COLO668 (cell line): ENCODE results near the gene TAF3.

Experiments used
- DNase-seq: peaks from one replicate; lab custom pipeline; 2025; ENCODE audit not compliant: unreplicated experiment; lab: John Stamatoyannopoulos, UW

TAF3 gene

DNA sequence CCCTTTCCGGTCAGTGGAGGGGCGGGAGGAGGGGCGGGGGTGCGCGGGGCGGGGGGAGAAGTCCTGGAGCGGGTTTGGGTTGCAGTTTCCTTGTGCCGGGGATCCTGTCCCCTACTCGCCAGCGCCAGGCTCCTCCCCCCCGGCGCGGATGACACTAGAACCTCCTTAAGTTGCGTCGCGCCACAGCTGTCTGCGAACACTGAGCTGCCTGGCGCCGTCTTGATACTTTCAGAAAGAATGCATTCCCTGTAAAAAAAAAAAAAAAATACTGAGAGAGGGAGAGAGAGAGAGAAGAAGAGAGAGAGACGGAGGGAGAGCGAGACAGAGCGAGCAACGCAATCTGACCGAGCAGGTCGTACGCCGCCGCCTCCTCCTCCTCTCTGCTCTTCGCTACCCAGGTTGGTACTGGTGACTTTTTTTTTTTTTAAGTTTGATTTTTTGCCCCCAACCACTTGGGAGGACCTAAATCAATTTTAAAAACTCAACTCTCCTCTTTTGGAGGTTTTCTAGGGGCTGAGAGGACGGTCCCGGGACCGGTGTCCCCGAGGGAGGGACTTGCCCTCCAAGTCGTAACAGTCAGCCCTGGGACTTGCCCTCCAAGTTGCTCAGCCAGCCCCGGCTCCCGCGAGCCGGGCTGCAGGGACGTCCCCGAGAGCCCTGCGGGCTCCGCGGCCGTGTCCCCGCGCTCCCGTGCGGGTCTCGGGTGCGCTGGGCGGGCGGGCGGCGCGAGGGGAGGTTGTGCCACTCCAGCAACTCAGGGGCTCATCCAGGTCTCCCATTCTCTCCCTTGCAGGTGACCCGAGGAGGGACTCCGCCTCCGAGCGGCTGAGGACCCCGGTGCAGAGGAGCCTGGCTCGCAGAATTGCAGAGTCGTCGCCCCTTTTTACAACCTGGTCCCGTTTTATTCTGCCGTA is 236.4 kb downstream of the TAF3 start, which contains the start of gene GATA3:
TSS of gene GATA3 (plus strand) at position 195 of the 914 bp plus-strand sequence. CDS start 968 bp downstream, outside the sequence.
- DNase-seq = peak; percentile 9

DNA sequence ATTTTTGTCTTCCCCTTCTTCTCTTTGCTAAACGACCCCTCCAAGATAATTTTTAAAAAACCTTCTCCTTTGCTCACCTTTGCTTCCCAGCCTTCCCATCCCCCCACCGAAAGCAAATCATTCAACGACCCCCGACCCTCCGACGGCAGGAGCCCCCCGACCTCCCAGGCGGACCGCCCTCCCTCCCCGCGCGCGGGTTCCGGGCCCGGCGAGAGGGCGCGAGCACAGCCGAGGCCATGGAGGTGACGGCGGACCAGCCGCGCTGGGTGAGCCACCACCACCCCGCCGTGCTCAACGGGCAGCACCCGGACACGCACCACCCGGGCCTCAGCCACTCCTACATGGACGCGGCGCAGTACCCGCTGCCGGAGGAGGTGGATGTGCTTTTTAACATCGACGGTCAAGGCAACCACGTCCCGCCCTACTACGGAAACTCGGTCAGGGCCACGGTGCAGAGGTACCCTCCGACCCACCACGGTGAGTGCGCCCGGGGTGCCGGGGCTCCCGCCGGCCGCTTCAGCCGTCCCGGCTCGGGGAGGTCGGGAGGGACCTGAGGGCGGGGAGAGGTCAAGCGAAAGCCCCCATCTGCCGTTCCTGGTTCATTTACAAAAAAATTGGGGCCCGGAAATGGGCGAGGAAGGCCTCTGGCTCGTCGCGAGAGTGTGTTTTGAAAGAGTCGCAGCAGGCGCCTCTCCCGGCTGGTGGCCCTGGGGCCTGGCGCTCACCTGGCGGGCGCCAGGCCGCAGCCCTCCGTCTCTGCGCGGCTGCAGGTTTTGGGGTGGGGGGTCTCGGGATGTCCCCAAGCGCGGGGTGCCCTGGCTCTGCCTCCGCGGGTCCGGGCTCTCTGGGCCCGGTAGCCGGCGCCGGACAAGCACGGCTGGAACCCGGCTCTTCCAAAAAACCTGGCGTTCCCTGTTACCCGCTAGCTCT is 237.4 kb downstream of the TAF3 start:
- peak; percentile 4 for DNase-seq

DNA sequence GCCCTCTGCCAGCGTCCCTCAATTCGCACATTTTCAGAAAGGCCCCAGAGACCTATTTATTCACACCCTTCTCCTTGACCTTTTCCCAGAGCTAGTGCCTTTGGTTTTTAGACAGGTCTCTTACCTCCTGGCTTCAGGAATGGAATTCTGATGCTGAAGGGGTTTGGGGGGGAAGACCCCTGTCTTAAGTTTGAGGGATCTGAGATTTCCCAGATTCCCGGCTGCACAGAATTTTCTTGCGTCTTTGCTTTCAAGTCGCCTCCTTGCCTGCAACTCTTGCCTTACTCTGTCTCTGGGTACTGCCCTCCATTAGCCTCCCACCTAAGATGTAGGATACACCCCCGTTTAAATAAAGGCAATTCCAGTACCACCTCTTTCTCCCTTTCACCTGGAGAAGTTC is 238.1 kb downstream of the TAF3 start:
- DNase-seq = no peak

DNA sequence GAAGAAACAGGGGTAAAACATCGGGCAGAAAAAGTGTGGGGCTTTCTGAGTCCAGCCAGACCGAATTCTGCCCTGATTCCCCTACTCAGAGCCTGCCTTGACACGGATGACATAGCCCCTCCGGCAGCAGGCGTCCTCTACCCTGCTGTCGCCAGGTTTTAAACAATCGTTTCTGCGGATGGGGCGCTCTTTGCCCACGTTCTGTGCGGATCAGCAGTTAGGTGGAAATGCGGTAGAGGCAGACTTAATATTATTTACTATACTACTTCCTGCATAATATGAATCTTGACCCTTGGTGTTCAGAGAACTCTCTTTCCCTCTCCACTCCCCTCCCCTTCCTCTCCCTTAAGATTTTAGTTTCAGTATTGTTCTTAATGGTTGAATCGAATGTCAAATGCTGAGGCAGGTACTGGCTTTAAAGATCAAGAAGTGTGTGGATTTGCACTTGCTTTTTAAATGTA is 238.6 kb downstream of the TAF3 start:
- DNase-seq = no peak

DNA sequence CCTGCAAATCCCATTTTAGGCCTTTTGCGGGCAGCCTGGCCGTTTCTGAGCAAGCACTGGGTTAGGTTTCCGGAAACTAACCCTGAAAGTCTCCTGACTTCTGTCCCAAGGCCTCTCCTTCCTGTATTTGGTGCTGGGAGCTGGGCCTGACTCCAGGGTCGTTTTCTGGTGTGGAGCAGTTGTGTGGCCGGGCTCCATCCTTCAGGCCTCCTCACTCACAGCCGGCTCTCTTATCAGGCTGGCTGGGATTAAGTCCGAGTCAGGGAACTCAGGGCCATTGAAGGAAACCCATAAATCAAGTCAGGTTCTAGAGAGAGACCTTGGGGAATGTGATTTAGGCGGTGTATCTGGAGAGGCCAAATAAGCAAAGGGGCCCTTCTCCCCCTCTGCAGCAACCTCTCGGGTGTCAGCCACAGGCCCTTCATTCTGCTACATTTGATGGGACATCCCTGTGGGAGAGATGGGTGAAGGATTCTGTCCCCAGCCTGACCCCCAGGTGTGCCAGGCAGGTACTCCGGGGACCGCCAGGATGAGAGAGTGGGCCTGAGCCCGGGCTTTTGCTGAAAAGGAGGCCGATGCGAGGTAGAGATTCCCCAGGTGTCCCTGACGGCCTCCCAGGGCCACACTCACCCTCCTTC is 239.4 kb downstream of the TAF3 start:
- no peak for DNase-seq

- no peak for DNase-seq
These were observed 240.2 kb downstream of the TAF3 start for GRCh38 chr10:8058274-8059111.

DNA sequence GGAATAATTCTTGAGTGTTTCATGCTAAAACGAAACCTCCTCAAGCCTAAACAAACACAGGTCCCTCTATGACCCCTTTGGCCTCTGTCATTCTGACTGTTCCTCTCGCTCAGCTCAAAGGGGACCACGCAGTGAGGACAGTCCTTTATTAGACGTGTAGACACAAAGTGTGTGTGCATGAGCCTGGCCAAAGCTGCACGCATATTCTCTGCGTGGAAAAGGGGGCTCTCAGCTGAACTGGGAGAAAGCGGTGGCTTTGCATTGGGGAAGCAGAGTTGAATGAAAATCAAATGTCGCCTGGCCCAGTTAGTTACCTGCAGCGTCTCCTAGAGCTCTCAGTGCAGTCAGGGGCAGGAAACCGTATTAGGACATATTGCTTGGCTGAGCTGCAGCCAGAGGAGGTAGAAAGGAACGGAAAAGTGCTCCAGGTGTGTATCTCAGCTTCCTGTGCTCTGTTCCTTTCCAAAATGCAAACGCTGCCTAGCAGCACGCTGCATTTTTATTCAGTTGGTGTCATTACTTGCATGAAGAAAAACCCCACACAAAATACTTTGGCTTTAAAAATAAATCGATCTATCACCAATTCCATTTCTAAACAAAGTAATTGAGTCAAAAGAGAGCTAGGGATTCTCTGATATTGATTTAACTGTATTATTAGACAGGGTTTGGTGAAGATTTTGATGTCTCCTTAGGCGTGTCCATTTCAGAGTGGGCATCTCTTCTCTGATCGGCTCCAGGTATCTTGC is 241.1 kb downstream of the TAF3 start:
- no peak for DNase-seq

DNA sequence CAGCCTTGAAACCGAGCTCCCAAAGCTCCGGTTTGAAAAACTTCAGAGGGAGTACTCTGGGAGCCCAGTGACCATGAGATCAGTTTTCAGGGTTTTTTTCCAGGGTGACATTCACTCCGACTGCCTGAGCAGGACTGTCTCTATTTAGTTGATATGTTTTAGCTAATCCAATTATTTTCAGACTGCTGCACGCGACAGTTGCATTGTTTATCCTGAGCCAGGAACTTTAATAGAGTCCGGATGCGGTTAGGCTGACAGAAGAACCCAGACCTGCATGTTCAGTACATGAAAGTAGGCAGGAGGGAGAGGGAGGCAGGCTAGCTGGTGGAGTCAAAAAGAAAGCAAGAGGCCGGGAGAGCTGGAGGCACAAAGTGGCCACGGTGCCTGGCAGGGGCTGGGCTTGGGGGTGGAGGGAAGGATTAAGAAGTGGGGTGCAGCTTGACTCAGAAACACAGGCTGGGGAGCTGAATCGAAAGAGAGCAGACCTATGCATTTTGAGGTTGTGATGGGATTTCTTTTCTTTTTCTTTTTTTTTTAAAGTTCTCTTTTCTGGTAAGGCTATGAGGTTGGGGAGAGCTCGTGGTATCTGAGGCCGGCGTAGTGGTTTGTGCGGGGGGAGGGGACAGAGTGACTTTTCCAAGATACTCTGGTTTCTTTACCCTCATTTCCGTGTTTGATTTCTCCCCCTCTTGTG is 241.9 kb downstream of the TAF3 start:
- no peak for DNase-seq

DNA sequence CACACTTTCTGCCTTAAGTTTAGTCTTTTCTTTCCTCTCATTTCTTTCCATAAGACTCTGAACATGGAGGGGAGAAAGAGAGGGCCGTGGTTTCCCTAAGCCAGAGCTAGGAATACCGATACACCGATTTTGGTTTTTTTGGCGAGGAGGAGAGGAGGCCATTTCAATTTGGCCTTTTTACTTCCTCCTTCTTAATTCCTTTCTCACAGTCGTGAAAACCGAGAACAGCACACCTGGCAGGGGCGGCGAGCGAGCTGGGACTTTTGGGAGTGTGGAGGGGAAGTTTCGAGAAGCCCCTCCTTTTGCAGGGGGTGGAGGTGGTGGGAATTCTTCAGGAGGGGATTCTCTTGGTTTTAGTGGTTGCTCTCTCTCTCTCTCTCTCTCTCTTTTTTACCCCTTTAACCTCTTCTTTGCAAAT is 242.4 kb downstream of the TAF3 start:
- no peak for DNase-seq

GRCh38 chr10:8061274-8062211 is 243.2 kb downstream of the TAF3 start:
- no peak for DNase-seq

DNA sequence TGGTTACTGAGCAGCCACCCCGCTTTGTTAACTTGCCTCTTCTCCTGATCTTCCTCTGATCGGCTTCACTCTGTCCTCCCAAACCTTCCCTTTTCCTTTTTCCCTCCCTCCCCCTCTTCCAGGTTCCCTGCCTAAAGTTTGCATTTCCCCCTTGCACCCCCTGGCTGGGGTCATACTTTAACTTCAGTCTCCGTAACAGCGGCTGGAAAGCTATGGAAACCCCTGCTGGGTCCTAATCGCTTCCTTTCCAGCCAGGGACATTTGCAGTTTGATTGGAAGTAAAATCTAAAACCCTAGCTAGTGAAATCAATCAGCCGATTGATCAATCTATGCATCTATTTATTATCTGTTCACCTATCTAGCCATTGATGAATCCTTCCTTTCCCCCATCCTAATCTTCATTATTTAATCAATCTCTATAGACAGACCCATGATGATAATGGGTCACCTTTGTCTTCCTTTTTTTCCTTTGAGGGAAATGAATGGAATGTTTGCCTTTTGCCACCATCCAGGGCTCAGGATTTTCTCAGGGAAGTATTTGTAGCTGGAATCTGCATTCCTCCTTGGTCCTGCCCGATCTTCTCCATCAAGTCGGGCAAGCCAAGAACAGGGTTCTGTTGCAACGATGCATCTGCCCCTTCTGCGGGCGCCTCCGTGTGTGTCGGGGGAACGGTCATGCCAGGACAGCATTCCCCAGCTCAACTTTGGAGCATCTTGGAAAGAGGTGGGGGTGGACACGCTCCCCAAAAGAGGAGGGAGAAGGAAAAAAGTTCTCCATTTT is 245.0 kb downstream of the TAF3 start:
- DNase-seq = no peak

- DNase-seq = no peak
These were observed 245.6 kb downstream of the TAF3 start for GRCh38 chr10:8063935-8064334.

- no peak for DNase-seq
These were observed 246.1 kb downstream of the TAF3 start for GRCh38 chr10:8064436-8064835.

GRCh38 chr10:8065651-8066050 is 247.3 kb downstream of the TAF3 start:
- DNase-seq = no peak

DNA sequence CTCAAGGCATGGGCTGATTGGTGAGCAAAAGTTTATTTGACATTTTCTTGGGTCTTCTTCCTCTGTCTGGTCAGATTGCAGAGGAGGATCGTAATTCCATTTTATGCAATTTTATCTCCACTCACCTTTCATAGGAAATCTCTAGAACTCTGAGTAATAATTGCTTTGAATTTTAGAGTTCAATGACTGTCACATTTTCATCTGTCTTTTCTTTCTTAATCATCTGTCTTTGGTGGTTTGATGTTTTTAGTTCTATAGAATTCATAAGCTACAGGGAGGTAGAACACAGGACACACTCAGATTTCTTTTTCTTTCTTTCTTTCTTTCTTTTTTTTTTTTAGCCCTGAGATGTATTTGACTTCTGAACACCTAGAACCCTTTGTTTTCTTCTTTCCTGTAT is 247.8 kb downstream of the TAF3 start:
- DNase-seq = no peak
